Astrocyte of the cerebellum (primary cell): ENCODE results near the gene ARHGAP15.

Experiments
- DNase-seq: peaks from one replicate; pipeline ENCODE4 v3.0.0-alpha.2; 2011; ENCODE audit warnings: low read depth
- H3K4me3 ChIP-seq: 2 replicates; pipeline ENCODE4 v1.5.1; 2011; ENCODE audit warnings: mild to moderate bottlenecking, low read depth, low read length, moderate library complexity
- CTCF ChIP-seq: IDR thresholded peaks from 2 replicates; pipeline ENCODE4 v1.5.1; 2012; ENCODE audit warnings: low read length, low read depth, moderate library complexity, mild to moderate bottlenecking; ENCODE audit errors: missing control alignments
- in situ Hi-C: cut with HindIII; loops from 2 replicates; pipeline ENCODE4 v1.10.0; 2017; ENCODE audit warnings: low sequenced_read_pairs

The ARHGAP15 gene

GRCh38 chr2:143209570-143210445, 80.6 kb downstream of the ARHGAP15 start:
- in situ Hi-C loops: no loop called here
- no peak overlapping the region for H3K4me3 ChIP-seq
- no peak for DNase-seq
- no peak for TF ChIP-seq CTCF

GRCh38 chr2:143210446-143210819, 81.2 kb downstream of the ARHGAP15 start:
- no peak for DNase-seq
- H3K4me3 ChIP-seq: no peak overlapping the region
- in situ Hi-C loops: no loop called here
- no peak for TF ChIP-seq CTCF

GRCh38 chr2:143217512-143218115, 88.4 kb downstream of the ARHGAP15 start:
- TF ChIP-seq CTCF: no peak
- no peak for DNase-seq
- in situ Hi-C loops: no loop called here
- H3K4me3 ChIP-seq: no peak overlapping the region

- TF ChIP-seq CTCF: no peak
- no peak overlapping the region for H3K4me3 ChIP-seq
- no peak for DNase-seq
- in situ Hi-C loops: no loop called here
Observed at GRCh38 chr2:143218621-143219020, 89.4 kb downstream of the ARHGAP15 start.

GRCh38 chr2:143219266-143219665, 90.0 kb downstream of the ARHGAP15 start:
- in situ Hi-C loops: no loop called here
- TF ChIP-seq CTCF: no peak
- H3K4me3 ChIP-seq: no peak overlapping the region

GRCh38 chr2:143223556-143223955, 94.3 kb downstream of the ARHGAP15 start:
- H3K4me3 ChIP-seq: no peak overlapping the region
- in situ Hi-C loops: no loop called here
- no peak for TF ChIP-seq CTCF
- DNase-seq: no peak

More at GRCh38 chr2:143219266-143219665, 90.0 kb downstream of the ARHGAP15 start:
- DNase-seq: no peak
